Measurements from ENCODE around the gene SEPTIN11.
"Not testable (repeated sequence)": the region's sequence is repeated elsewhere in the genome, so short reads cannot be mapped to it uniquely, and the experiment has no call there.

The SEPTIN11 gene

DNA sequence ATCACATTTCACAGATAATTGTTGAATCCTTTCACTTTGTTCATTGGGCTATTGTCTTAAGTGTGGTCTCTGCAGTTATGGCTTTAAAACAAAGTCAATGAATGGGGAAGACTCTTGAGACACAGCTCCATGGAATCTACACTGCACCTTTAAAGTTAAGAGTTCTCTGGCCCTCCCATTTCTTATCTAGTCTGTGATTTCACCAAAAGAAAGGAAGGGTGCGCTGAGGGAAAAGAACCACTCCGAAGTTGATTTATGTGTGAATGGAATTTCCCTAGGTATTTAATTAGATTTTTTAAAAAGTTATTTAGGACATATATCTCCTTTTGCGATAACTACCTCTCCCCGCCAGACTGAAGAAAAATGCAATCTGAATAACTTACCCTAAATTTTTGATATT, 2.5 kb downstream of the SEPTIN11 start:
- DNase-seq (ENCODE audit: low read depth) = no peak

GRCh38 chr4:76952656-76953582, 3.4 kb downstream of the SEPTIN11 start:
- no peak for DNase-seq (ENCODE audit: low read depth)

GRCh38 chr4:76953956-76954355, 4.4 kb downstream of the SEPTIN11 start:
- no peak for DNase-seq (ENCODE audit: low read depth)

GRCh38 chr4:76954489-76954888, 4.9 kb downstream of the SEPTIN11 start:
- DNase-seq (ENCODE audit: low read depth) = no peak

- no peak for DNase-seq (ENCODE audit: low read depth)
Measured at GRCh38 chr4:76955182-76955581, 5.6 kb downstream of the SEPTIN11 start.

- no peak for DNase-seq (ENCODE audit: low read depth)
Measured at GRCh38 chr4:76957004-76957738, 7.6 kb downstream of the SEPTIN11 start.

DNA sequence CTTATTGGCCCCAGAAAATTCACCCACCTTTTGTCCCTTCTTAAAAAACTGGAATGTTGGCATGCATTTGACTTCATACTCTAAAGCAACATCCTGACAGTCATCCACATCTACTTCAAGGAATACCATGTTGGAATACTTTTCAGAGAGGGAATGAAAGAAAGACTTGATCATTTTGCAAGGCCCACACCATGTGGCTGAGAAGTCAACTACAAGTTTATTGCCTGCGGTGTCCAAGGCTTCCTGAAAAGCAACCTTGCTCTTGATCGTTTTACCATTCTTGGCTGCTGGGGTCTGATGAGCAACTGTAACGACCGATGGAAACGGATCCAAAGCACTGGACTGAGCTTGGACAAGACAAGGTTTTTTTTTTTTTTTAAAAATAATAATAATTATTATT, 9.3 kb downstream of the SEPTIN11 start:
- no peak for DNase-seq (ENCODE audit: low read depth)

DNA sequence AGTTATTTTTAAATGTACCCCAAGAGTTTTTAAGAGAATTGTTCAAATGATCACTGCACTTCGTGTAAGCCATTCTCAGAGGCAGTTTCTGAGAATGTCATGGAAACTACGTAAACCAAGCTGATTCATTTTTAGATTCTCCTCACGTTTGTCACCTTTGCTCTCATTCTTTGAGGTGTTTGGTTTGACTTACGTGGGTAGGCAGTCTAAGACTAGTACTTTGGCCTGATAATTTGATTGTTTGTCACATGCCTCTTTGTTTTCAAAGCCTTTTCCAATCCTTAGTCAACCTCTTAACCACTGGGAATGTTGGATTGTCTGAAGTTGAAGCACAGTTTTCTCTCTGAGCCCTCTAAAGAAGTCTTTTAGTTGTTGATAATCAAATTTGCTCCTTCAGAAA, 10.5 kb downstream of the SEPTIN11 start:
- no peak for DNase-seq (ENCODE audit: low read depth)

- no peak for DNase-seq (ENCODE audit: low read depth)
Measured at GRCh38 chr4:76962406-76963130, 13.0 kb downstream of the SEPTIN11 start.

GRCh38 chr4:76963131-76963750, 13.7 kb downstream of the SEPTIN11 start:
- DNase-seq (ENCODE audit: low read depth) = no peak

GRCh38 chr4:76963927-76964326, 14.4 kb downstream of the SEPTIN11 start:
- not testable (repeated sequence) for DNase-seq (ENCODE audit: low read depth)

GRCh38 chr4:76964769-76965168, 15.2 kb downstream of the SEPTIN11 start:
- DNase-seq (ENCODE audit: low read depth) = no peak

DNA sequence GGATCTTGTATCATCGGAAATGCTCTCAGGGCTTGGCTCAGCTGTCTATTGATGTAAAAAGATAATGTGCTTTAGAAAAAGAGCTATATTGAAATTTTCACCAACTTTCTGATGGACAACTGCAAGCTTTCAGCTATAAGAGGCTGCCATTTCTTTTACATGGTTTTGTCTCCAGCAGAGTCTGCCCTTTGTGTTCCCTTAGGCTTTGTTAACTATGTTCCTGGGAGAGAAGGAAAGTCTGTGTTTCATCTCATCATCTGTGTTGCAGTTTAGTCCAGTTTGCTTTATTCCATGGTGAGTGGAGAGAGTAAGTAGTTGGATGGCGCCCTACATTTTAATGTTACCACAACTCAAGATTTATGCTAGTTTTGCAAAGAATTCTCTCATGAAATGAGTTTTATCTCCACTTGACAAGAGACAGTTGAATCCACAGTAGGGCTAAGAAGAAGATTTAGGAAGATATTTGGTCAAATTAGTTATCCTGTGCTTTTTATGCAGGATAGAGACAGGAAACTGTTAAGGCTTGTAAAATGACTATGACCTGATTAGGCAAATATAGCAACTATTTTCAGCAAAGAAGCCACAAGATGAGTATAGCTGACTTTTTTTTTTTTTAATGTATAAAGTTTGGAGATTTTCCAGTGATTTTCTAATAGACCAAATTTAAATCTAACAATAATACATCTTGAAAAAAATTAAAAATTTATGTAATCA, 16.5 kb downstream of the SEPTIN11 start:
- DNase-seq (ENCODE audit: low read depth) = no peak

DNA sequence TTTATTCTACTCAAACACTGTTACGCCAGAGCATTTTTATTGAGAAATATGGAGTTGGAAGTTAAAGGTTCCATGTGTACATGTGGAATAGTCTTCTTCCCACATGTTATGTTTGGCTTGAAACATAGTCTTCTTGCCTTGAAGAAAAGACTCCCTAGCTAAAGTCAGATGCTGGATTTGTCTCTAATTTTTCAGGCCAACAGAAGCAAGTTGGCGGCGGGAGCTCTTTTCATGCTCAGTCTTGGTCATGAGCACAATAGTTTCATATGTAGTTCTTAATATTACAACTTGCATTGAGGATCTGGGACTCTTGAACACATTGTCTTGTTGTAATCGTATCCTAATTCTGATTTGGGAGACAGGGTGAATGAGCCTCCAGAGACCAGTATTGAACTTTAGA, 19.4 kb downstream of the SEPTIN11 start:
- no peak for DNase-seq (ENCODE audit: low read depth)

GRCh38 chr4:76969495-76969894, 19.9 kb downstream of the SEPTIN11 start:
- DNase-seq (ENCODE audit: low read depth) = no peak

DNA sequence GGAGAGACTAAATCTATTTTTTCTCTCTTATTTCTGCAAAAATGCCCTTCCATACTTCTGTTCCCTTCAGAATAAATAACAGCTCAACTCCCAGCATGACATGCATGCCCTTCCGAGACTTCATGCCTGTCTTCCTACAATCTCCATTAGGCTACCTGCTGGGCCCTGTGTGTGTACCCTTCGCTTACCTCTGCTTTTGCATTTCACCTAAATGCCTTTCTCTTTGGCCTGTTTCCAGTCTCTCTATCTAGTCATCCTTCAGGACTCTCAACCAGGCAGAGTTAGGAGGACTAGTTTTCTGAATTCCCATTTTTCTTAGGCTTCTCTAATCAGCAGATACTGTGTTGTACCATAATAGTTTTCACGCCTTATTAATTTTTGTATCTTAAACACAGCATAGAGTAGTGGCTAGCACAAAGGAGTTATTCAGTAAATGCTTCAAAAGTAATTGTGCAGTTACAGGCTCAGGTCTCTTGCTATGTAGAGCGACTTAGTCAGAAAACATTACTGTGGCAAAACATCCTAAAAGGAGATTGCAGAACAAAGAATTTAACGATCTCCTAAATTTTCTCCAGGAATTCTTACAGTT, 20.5 kb downstream of the SEPTIN11 start:
- DNase-seq (ENCODE audit: low read depth) = no peak

- no peak for DNase-seq (ENCODE audit: low read depth)
Measured at GRCh38 chr4:76972306-76972705, 22.8 kb downstream of the SEPTIN11 start.

GRCh38 chr4:76974150-76974549, 24.6 kb downstream of the SEPTIN11 start:
- DNase-seq (ENCODE audit: low read depth) = no peak

- DNase-seq (ENCODE audit: low read depth) = no peak
Measured at GRCh38 chr4:76977113-76977512, 27.6 kb downstream of the SEPTIN11 start.

- DNase-seq (ENCODE audit: low read depth) = no peak
Measured at GRCh38 chr4:76977736-76978350, 28.3 kb downstream of the SEPTIN11 start.

DNA sequence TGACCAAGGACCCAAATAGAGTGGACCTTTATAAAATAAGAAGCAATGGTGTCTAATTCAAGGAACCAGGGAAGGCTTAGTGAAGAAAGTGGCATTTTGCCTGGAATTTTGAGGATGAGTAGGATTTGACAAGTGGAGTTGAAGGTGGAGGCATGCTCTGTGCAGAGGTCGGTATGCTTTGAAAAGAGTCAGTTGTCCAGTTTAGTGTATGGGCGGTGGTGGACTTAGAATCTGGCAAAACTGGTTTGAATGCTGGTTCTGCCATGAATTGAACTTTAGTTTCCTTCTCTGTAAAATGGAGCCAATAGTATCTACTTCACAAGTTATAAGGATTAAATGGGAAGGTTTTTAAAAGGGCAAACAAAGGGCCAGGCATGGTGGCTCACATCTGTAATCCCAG, 29.7 kb downstream of the SEPTIN11 start:
- no peak for DNase-seq (ENCODE audit: low read depth)

All from activated gamma-delta T cell treated with anti-CD3 and anti-CD28 coated beads, Interleukin-2, amount 50 U/mL, for 16 hours (primary cell).